Adrenal gland (tissue), 12 donors: ENCODE data around the gene R3HDM4. TPM values are rescaled to one million over a fixed set of nuclear protein-coding genes. Genes with fewer than 3 reads are reported as not detected.

Experiments
- DNase-seq, 7 donors: peaks; one replicate each; pipeline ENCODE4 v3.0.0-alpha.2; 2019 to 2020
- H3K27ac ChIP-seq, 5 donors: fragments of 200-600 bp; sonication (generic) in 4 of 5; 1 replicate in 3 of 5; 2 replicates in 2 of 5; pipeline versions ENCODE4 v1.5.1 to v1.8.0; 2016 to 2020; ENCODE audit warnings: mild to moderate bottlenecking in 1 of 5
- H3K27me3 ChIP-seq: fragments of 200-600 bp; 2 replicates; pipeline ENCODE4 v1.8.0; 2021
- H3K36me3 ChIP-seq, 2 donors: fragments of 200-600 bp; replicated peaks in 1 of 2; 1 replicate in 1 of 2; 2 replicates in 1 of 2; pipeline versions ENCODE4 v1.5.1 to v1.8.0; 2018 to 2022
- H3K4me1 ChIP-seq, 2 donors: fragments of 200-600 bp; replicated peaks in 1 of 2; 1 replicate in 1 of 2; 2 replicates in 1 of 2; pipeline versions ENCODE4 v1.5.1 to v1.8.0; 2018 to 2021
- H3K4me3 ChIP-seq, 4 donors: fragments of 200-600 bp; sonication (generic) in 3 of 4; one replicate each; pipeline ENCODE4 v1.5.1; 2016 to 2018
- H3K9me3 ChIP-seq, 3 donors: fragments of 200-600 bp; sonication (generic) in 1 of 3; replicated peaks in 1 of 3; 1 replicate in 2 of 3; 2 replicates in 1 of 3; pipeline versions ENCODE4 v1.5.1 to v1.8.0; 2016 to 2021
- POLR2A ChIP-seq, 2 donors: fragments of 450-650 bp; IDR thresholded peaks; one replicate each; pipeline ENCODE4 v1.6.1; 2017; ENCODE audit warnings: antibody characterized with exemption in 2 of 2, mild to moderate bottlenecking in 2 of 2, moderate library complexity in 1 of 2
- whole genome bisulfite sequencing, 4 donors: extraction: QIAGEN DNeasy Blood & Tissue Kit in 2 of 4; methylation state at CpG; one replicate each; pipeline versions ENCODE4 v1.1.5 to v1.1.7; 2013 to 2017; 5-methylcytosine and 5-hydroxymethylcytosine counted together
- intact Hi-C, 2 donors: fragments of 100-400 bp; cut with DNase I; formaldehyde crosslinking; loops; one replicate each; pipeline versions ENCODE4 v1.14.1 to v1.15.0; 2022 to 2023
- polyA plus RNA-seq, 3 donors: library from polyadenylated mRNA; stranded (reverse); fragments of 200-250 nt in 2 of 3; fragments of 350-450 nt in 1 of 3; fragmentation: Illumina TruSeq in 1 of 3; extraction: RNeasy Lipid Tissue Mini Kit (QIAGEN cat#74804) in 1 of 3; gene quantifications; one replicate each; pipeline ENCODE4 v1.2.3, GENCODE V29; 2013 to 2014
- total RNA-seq, 9 donors: library from RNA; depleted of rRNA in 4 of 9; stranded (reverse); fragments of >200 nt in 4 of 9; fragments of 120-200 nt in 1 of 9; fragmentation: NEBNext Ultra II Directional in 1 of 9; extraction: Animal tissue kit (Norgen Biotek cat#: 25700) in 1 of 9; gene quantifications; one replicate each; pipeline versions ENCODE4 v1.1.0 to v1.2.4, GENCODE V29; 2013 to 2023
- TF ChIP-seq, protein P1 (sequence below), 6 experiments: fragments of 450-650 bp in 4 of 6; fragments of 200-600 bp in 2 of 6; sonication (generic) in 1 of 6; IDR thresholded peaks; 1 replicate in 5 of 6; 2 replicates in 1 of 6; pipeline versions ENCODE4 v1.5.1 to v1.8.0; 2016 to 2021; ENCODE audit warnings: antibody characterized with exemption in 6 of 6, mild to moderate bottlenecking in 2 of 6, moderate library complexity in 1 of 6
- donor health status: healthy with polysubstance abuse.
- donor health status: Bipolar disorder and iron deficiency.
- donor health status: DM: yes; HTN: yes; CAD: no.
- donor health status: DM: no; HTN: no; CAD: no.
- donor health status: DM: no; HTN: no; CAD: no.
- donor health status: DM: yes; HTN: yes; CAD: no.

R3HDM4 gene
- total and polyA plus RNA-seq, 12 donors, result 8.9 to 59.5 (median 29.6) TPM

DNA sequence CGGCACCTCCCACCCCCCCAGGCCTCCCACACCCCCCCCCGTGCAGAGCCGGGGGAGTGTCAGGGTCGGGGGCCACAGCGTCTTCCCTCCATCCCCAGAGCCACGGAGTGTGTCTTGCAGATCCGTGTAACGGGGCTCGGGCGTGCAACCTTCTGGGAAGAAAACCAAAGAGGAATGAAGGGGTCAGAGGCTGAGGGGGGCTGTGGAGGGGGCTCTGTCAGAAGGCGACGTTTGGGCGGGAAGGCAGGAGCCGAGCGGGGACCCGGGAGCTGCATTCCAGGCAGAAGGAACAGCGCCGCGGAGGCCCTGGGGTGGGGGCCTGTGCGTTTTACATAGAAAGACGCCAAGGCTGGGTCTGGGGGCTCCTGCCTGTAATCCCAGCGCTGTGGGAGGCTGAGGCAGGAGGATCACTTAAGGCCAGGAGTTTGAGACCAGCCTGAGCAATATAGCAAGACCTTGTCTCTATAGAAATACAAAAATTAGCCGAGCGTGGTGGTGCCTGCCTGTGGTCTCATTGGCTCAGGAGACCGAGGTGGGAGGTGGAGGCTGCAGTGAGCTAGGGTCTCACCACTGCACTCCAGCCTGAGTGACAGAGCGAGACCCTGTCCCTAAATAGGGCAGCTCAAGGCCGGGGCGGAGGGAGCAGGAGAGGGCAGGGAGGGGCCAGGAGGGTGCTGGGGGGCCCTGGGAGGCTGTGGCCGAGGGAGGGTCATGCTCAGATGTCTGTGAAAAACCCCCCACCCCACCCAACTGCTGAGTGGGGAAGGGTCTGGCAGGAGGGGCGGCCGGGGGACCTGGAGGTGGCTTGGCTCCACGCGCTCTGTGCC is 40.6 kb upstream of the R3HDM4 start:
- H3K27me3 ChIP-seq, result no peaks in the 10 kb centered on the region
- no peak overlapping the region for H3K27ac ChIP-seq
- H3K4me1 ChIP-seq, result peaks cover 0 to 10% of the 10 kb centered on the region in 2 donors
- no peak for TF ChIP-seq POLR2A (IDR thresholded peaks at IDR 0.05)
- TF ChIP-seq, protein P1, sequence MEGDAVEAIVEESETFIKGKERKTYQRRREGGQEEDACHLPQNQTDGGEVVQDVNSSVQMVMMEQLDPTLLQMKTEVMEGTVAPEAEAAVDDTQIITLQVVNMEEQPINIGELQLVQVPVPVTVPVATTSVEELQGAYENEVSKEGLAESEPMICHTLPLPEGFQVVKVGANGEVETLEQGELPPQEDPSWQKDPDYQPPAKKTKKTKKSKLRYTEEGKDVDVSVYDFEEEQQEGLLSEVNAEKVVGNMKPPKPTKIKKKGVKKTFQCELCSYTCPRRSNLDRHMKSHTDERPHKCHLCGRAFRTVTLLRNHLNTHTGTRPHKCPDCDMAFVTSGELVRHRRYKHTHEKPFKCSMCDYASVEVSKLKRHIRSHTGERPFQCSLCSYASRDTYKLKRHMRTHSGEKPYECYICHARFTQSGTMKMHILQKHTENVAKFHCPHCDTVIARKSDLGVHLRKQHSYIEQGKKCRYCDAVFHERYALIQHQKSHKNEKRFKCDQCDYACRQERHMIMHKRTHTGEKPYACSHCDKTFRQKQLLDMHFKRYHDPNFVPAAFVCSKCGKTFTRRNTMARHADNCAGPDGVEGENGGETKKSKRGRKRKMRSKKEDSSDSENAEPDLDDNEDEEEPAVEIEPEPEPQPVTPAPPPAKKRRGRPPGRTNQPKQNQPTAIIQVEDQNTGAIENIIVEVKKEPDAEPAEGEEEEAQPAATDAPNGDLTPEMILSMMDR (IDR thresholded peaks at IDR 0.05), result no peak
- no peak overlapping the region for H3K4me3 ChIP-seq
- H3K9me3 ChIP-seq, result no peaks in the 10 kb centered on the region
- DNase-seq, result no peak
- intact Hi-C loops, result no loop called here
- H3K36me3 ChIP-seq, result no peaks in the 10 kb centered on the region
- 57 to 67% (median 63%) methylated on average over 27 to 33 of the region's 33 CpGs for WGBS, 4 donors

DNA sequence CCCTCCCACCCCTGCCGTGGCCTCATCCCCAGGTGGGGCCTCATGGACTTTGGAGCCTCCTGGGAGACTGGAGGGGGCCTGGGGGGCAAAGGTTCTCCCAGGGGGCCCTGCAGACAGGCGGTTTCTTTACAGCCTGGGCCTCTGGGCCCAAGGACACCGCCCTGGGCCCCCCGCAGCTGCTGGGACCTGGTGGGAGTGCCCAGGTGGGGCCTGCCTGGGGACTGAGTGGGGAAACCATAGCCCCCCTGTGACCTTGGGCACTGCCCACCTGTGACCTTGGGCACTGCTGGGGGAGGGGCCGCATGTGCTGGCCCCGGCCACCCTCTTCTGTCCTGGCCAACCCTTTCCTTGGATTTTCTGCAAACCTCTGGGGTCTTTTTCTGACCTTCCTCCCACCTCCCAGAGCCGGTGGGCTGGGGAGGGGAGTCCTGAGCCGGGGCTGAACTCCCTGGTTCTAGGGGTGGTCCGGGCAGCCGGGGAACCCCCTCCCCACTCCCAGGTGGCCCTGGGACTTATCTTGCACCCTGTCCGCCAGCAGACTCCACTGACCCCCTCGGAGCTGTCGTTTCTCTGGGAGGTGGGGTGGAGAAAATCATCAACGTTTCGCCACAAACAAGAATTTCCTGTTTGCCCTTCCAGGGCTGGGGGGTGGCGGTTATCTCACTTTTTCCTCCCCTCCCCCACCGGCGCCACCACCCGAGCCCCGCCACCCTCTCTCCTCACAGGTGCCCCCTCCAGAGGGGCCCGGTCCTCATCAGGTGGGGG is 39.8 kb upstream of the R3HDM4 start:
- Histone ChIP-seq H3K4me3 (no peak overlapping the region), H3K27me3 (no peaks in the 10 kb centered on the region), H3K4me1 (peaks cover 0 to 10% of the 10 kb centered on the region in 2 donors), H3K9me3 (no peaks in the 10 kb centered on the region), H3K36me3 (no peaks in the 10 kb centered on the region), H3K27ac (no peak overlapping the region)
- intact Hi-C loops, result no loop called here
- no peak for TF ChIP-seq POLR2A (IDR thresholded peaks at IDR 0.05)
- TF ChIP-seq, protein P1 (IDR thresholded peaks at IDR 0.05), result no peak
- WGBS, 4 donors, result 27 to 46% (median 31%) methylated on average over 10 to 21 of the region's 21 CpGs
- DNase-seq, result no peak

DNA sequence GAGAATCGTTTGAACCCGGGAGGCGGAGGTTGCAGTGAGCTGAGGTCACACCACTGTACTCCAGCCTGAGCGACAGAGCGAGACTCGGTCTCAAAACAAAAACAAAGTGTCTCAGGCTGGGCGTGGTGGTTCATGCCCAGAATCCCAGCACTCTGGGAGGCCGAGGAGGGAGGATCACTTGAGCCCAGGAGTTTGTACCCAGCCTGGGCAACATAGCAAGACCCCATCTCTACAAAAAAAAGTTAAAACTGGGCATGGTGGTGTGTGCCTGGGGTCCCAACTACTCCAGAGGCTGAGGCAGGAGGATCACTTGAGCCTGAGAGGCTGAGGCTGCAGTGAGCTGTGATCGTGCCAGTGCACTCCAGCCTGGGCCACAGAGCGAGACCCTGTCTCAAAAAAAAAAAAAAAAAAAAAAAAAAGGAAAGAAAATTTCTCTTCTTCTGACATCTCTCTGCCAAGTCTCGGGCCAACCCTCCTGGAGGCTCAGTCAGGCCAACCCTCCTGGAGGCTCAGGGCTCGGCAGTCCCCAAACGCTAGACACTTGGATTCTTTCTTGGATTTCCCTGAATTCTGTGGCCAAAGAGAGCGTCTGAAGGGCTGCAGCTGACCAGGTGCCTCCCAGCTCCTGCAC is 39.1 kb upstream of the R3HDM4 start:
- Histone ChIP-seq H3K36me3 (no peaks in the 10 kb centered on the region), H3K4me3 (no peak overlapping the region), H3K27ac (no peak overlapping the region), H3K27me3 (no peaks in the 10 kb centered on the region), H3K9me3 (no peaks in the 10 kb centered on the region), H3K4me1 (peaks cover 0 to 10% of the 10 kb centered on the region in 2 donors)
- WGBS, 4 donors, result 71 to 87% (median 77%) methylated on average over 13 to 14 of the region's 14 CpGs
- intact Hi-C loops, result no loop called here
- TF ChIP-seq, protein P1 (IDR thresholded peaks at IDR 0.05), result no peak
- no peak for TF ChIP-seq POLR2A (IDR thresholded peaks at IDR 0.05)
- no peak for DNase-seq
